GM21723 (cell line): ENCODE results near the gene CHKB.
"Not testable (repeated sequence)": the region's sequence is repeated elsewhere in the genome, so short reads cannot be mapped to it uniquely, and the experiment has no call there.

Source experiments
- ATAC-seq: cut with Tn5 transposase; IDR thresholded peaks from one replicate; pipeline ENCODE4 v1.9.1; 2021; ENCODE audit warnings: mild to moderate bottlenecking, moderate library complexity; ENCODE audit not compliant: unreplicated experiment

The CHKB gene

DNA sequence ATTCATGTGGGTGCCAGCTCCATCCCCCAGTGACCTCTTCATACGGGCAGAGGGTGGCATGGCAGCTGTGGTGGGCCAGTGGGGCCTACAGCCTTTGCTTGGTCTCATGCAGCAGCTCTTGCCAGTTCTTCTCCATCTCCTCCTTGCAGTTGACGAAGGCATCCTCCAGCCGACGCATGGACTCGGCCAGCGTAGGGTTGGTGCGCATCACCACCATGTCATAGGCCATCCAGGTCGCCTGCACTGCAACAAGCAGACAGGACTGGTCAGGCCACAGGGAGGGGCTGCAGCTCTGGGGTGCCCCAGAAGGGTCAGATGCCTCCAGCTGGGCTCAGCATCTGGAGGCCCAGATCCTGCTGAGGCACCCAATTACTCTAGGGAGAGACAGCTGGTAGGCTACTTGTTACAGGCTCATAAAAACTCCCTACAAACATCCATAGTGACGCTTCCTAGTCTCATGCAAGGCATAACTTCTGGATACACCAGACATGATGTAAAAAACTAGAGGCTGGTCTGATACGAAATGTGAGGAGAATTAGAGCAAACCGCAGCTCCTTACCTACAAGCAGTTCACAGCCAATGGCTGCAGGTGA lies 31.4 kb downstream of the CHKB start:
- ATAC-seq: no peak

DNA sequence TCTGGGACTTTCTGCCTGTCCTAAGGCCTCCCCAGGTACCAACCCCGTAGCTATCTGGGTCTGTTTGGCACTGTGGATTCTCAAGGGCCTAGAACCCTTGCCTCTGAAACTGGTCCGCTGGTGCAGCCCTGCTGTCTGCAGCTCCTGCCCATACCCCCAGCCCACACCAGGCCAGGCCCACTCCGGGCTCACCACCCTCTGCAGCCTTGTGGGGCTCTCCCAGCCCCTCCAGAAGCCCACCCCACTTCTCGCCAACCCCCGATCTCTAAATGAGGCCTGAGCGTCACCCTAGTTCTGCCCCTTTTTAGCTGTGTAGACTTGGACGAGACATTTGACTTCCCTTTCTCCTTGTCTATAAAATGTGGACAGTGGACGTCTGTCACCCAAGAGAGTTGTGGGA lies 32.3 kb downstream of the CHKB start:
- no peak for ATAC-seq

DNA sequence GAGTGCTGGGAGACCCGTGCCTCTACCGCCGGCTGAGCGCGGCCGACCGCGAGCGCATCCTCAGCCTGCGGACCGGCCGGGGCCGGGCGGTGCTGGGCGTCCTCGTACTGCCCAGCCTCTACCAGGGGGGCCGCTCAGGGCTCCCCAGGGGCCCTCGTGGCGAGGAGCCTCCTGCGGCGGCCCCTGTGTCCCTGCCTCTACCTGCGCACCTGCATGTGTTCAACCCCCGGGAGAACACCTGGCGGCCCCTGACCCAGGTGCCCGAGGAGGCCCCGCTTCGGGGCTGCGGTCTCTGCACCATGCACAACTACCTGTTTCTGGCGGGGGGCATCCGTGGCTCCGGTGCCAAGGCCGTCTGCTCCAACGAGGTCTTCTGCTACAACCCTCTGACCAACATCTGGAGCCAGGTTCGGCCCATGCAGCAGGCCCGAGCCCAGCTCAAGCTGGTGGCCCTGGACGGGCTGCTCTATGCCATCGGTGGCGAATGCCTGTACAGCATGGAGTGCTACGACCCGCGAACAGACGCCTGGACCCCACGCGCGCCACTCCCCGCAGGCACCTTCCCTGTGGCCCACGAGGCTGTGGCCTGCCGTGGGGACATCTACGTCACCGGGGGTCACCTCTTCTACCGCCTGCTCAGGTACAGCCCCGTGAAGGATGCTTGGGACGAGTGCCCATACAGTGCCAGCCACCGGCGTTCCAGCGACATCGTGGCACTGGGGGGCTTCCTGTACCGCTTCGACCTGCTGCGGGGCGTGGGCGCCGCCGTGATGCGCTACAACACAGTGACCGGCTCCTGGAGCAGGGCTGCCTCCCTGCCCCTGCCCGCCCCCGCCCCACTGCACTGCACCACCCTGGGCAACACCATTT lies 33.5 kb downstream of the CHKB start:
- ATAC-seq: no peak

DNA sequence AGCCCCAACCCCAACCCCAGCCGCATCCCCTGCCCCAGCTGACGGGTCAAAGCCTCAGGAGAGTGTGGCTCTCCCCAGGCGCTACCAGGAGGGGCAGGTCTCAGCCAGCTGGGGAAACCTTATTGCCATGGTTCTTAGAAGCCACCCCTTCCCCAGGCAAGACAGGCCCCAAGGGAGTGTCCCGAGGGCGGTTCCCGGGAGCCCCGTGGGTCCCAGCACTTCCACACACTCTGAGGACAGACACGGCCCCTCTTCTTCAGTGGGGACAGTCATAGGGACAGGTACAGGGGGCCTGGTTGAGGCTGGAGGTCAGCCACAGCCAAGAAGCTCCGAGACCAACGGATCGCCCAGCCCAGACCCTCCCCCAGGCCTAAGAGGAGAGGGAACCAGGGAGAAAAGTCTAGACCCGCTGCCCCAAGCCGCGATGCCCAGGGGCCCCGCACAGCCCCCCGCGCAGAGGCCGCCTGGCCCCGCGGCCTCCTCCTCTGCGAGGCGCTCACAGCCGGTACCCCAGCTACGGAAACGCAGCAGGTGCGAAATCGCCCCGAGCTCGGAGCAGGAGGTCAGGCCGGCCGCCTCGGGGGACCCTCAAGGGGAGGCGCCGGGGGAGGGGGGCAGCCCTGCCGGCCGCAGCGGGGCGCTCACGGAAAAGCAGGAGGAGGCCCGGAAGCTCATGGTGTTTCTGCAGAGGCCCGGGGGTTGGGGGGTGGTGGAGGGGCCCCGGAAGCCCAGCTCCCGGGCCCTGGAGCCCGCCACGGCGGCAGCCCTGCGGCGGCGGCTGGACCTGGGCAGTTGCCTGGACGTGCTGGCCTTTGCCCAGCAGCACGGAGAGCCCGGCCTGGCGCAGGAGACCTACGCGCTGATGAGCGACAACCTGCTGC lies 34.4 kb downstream of the CHKB start:
- ATAC-seq: no peak

DNA sequence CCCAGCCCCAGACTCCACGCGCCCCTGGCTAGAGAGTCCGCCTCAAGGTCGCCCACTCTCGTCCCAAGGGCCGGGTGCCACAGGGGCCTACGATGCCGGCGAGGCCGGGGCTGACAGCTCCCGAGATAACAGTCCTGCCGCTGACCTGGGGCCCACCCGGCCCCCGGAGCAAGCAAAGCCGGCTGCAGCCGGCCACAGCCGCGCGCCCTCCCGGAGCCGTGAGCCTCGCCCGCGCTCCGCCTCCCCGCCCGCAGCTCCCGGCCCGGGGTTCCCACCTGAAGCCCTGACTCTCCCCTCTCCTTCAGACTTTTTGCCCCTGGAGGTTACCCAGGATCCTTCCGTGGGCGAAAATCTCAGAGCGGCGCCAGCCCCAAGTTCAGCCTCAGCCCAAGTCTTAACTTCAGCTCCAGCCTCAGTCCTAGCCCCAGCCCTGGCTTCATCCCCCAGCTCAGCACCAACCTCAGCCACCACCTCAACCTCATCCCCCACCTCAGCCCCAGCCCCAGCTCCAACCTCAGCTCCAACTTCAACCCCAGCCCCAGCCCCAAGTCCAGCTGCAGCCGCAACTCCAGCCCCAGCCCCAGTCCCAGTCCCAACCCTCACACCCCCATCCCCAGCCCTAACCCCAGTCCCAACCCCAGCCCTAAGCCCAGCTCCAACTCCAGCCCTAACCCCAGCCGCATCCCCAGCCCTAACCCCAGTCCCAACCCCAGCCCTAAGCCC lies 35.2 kb downstream of the CHKB start:
- ATAC-seq: no peak

DNA sequence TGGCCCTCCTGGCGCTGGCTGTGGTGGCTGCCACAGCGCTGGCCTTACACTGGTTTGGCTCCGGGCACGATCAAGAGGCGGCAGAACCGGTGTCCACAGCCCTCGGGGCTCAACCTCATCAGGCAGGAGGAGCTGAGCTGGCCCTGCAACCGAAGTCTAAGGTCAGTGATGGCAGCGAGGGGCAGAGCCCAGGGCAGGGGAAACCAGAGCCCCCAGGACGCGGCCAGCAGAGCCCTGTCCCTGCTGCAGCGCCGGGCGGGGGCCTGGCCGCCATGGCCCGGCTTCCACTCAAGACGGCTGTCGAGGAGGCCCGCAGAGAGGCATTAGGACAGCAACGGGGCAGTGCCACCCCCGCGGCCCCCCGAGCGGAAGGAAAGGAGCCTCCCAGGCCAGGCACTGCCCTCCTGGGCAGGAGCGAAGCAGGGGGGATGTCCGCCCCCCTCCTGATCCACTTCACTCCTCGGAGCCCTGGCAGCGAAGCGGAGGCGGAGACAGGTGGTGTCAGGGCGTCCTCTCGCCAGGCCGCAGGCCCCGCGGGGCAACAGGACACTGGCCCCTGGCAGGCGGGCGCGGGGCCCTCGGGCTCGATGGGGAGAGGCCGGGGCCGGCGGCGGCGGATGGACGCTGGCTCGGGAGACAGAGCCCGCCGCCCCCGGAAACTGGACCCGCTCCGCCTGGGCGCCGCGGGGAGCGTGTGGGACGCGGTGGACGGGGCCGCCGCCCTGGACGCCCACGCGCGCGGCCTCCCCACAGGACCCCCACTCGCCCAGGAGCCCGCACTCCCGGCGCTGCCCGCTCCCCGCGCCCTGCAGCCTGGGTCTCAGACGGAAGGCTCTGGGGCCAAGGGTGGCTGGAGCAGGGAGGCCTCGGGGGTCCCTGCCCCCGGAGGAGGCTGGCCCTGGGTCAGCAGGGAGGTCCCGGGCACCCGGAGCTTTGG lies 36.1 kb downstream of the CHKB start:
- no peak for ATAC-seq

DNA sequence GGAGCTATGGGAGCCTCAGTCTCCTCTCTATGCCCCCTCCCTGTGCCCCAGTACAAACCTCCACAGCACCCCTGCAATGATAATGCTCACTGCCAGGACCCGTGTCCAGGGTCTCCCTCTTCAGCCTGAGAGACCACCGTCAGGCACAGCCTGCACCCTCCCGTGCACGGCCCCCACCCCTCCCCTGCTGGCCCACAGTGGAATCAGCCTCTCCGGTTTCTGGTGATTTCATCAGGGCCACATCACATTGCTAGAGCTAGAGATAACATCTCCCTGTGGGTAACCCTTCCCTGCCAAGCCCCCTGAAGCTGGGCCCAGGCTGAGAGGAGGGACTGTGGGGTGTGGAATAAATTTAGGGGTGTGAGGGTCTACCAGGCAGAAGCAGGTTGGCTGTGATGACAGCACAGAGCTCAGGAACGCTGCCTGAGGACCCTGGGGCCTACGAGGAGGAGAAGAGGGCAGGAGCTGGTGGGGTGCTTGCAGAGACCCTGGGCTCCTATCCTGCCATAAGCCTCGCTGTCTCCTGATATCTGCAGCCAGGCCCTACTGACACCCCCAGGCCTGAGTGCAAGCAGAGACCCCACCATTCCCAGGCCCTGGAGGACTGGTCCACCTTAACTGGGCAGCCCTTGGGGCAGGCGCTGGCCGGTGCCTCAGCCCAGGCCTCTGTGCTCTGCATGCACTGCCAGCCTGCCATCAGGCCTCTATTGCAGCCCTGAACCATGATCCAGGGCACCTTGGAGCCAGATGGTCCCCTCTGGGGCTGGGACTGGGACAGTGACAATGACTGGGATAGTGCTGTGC lies 36.9 kb downstream of the CHKB start, which contains the start of gene KLHDC7B:
Gene KLHDC7B (plus strand): TSS at position 378 of the 804 bp plus-strand sequence. CDS start 345 bp downstream, at position 723.
- no peak for ATAC-seq

DNA sequence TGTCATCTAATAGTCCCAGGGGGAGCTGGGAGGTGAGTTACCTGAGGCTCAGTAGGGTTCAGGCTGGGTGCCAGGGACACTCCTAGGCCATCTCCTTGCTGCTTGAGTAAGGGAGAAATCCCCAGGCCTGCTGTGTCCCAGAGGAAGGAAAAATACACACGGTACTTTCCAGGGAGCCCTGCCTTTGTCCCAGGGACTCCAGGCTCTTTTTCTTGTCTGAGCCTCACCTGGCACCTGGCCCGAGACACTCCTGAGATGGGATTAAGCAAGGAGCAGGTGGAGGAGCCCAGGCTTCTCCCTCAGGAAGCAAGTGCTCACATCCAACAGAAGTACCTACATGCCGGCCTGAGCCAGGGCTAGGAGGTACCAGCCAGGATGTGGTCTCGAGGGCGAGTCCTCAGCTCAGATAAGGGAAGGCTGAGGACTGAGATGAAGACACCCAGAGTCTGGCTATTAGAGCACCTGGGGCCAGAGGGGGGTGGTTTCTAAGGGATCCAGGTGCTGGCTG lies 37.8 kb downstream of the CHKB start:
- no peak for ATAC-seq

DNA sequence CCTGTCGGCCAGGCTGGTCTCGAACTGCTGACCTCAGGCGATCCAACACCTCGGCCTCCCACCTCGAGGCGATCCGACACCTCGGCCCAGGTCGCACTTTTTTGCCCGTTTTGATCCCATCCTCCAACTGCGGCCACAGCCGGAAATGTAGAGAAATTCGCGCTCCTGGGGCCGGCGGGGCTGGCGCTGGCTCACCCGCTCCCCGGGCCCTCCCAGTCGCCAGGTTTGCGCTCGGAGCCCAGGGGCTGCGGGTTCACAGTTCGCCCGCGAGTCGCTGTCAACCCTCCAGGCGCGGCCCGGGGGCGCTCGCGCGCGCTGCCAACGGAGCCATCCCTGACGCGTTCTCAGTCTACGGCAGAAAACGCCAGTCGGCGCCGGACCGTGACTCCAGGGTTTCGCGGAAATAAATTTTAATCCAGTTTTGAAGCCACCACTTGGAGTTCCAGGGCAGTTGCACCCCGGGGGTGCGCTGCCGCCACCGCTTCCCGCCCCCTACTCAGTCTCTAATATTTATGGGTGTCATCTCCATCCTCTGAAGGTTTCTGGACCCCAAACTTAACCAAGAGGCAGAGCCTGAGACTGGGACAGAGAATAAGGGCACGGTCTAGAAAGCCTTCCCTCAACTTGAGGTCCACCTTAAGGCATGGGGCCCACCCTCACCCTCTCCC lies 38.4 kb downstream of the CHKB start:
- peak; percentile 32 for ATAC-seq

DNA sequence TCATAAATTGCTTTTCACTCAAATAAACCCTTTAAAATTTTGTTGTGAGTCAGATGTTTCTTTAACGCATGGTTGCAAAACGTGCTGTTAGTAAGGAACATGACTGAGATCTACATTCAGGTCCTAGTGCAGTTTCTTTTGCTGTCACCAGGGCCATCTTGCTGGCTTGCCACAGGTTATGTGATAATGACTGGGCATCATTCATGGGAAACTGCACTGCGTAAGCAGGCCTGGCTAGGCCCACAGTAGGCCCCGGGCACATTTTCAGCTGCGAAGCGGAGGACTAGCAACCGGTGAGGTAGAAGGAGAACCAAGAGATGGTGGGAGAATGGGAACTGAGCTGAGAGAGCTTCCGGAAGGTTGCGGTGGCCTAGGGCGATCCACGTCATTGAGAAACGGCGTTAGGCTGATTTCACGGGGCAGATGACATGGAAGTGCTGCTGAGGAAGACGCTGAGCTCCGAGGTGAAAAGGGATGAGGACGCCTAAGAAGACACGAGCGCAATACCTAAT lies 40.2 kb downstream of the CHKB start:
- no peak for ATAC-seq

DNA sequence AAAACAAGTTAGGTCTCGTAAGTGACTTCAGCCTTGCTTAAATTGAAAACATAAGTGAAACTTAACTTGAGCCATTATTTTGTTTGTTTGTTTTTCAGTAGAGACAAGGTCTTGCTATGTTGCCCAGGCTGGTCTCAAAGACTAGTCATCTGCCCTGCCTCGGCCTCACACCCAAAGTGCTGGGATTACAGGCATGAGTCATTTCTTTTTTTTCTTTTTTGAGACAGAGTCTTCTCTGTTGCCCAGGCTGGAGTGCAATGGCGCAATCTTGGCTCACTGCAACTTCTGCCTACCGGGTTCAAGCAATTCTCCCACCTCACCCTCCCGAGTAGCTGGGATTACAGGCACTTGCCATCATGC lies 41.0 kb downstream of the CHKB start:
- not testable (repeated sequence) for ATAC-seq

DNA sequence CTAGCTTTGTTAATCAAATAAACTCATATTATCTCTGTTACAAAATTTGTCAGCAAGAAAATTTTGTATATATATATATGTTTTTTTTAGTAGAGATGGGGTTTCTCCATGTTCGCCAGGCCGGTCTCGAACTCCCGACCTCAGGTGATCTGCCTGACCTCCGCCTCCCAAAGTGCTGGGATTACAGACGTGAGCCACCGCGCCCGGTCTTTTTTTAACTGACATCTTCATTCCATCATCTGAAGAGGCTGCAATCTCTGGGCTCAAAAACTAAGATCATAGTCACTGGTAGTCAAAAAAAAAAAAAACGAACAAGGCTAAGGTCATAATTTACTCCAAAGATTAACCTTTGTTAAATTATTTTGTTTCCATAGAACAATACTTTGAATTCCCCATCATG lies 42.3 kb downstream of the CHKB start:
- no peak for ATAC-seq

DNA sequence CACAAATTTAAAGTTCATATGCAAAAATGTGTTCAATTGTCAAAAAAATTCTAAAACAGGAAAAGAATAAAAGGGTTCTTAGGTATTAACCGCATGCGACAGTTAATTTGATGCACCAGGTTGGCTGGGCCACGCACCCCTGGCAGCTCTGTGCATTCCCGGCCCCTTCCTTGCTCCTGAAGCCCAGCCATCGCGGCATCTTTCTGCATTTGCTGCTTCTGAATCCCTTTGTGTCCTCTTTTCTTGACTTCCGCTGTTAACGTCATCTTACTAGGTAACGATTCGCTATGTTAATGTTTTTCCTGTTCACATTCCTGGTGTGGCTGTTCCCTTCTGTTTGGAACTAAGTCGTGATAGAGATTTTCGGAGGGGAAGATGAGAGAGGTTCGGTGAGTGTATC lies 44.9 kb downstream of the CHKB start:
- ATAC-seq: no peak

DNA sequence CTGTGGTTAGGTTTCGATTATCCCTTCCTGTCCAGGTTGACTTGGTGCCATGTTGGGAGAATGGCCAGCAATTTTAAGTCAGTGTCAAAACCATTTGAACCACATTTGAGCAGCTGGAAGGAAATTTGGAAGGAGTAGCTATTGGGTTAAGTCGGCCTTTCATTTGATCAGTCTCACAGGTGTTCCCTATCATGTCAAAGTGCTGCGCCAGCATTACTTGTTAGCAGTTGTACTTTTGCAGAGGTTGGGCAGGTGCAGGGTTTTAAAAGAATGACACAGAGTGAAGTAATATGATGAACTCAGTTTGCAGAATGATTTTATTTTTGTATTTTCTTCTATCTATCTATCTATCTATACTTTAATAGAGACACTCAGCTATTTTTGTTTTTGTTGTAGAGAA lies 46.4 kb downstream of the CHKB start:
- ATAC-seq: no peak

DNA sequence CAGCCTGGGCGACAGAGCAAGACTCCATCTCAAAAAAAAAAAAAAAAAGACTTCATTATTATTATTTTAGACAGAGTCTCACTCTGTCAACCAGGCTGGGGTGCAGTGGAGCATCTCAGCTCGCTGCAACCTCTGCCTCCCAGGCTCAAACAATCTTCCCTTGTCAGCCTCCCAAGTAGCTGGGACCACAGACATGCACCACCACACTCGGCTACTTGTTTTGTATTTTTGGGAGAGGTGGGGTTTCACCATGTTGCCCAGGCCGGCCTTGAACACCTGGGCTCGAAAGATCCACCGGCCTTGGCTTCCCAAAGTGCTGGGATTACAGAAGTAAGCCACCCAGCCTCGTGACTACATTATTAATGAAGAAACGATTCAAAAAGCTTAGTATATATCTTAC lies 47.5 kb downstream of the CHKB start:
- ATAC-seq: no peak

DNA sequence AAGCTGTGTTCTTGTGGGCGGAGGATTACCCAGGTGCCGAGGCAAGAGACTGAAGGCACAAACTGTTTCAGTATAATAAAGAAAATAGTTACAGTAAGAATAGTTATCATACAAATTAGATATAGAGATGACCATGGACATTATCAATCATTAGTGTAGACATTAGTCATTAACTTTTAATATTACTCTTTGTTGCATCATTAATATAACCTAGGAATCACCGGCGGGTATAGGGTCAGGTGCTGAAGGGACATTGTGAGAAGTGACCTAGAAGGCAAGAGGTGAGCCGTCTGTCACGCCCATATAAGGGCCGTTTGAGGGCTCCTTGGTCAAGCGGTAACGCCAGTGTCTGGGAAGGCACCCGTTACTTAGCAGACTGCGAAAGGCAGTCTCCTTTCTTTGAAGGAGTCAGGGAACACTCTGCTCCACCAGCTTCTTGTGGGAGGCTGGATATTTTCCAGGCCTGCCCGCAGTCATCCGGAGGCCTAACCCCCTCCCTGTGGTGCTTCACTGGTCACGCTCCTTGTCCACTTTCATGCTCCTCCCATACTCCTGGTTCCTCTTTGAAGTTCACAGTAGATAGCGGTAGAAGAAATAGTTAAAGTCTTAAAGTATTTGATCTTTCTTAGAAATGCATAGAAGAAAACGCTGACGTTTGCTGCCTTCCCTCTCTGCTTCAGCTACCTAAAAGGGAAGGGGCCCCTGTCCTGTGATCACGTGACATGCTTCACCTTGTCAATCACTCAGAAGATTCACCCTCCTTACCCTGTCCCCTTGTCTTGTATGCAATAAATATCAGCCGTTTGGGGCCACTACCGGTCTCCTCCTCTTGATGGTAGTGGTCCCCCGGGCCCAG lies 48.6 kb downstream of the CHKB start:
- not testable (repeated sequence) for ATAC-seq
